Measurements from ENCODE around the gene ZNF502. TPM values are rescaled to one million over a fixed set of nuclear protein-coding genes. Genes with fewer than 3 reads are reported as not detected.

The ZNF502 gene
- total RNA-seq, 1 experiment from 2014 or later, result 3.6 TPM

DNA sequence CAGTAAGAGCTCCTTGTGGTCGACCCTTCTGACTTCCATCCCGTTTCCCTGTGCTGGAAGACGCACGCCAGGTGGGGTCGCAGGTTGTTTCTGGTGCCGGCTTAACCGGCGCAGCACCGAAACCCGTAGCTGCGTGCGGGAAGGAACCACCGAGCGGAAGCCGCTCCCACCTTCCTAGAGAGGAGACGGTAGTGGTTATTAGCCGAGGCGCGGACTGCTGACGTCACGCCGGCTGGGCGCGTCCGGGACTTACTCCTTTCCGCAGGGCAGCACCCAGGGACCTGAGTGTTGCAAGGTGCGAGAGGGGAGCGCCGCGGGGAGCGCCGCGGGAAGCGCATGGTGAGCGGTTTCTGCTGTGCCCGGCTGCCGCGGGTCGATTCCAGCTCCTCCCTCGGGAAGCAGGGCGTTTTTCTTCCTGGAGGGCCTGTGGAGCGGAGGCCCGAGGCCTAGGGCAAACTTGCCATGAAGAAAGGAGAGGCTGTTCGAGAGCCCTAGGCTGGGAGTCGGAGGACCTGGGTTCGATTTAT is 17.0 kb downstream of the ZNF502 start, which contains the start of gene ZNF501 (continued):
- TF ChIP-seq, protein P1, sequence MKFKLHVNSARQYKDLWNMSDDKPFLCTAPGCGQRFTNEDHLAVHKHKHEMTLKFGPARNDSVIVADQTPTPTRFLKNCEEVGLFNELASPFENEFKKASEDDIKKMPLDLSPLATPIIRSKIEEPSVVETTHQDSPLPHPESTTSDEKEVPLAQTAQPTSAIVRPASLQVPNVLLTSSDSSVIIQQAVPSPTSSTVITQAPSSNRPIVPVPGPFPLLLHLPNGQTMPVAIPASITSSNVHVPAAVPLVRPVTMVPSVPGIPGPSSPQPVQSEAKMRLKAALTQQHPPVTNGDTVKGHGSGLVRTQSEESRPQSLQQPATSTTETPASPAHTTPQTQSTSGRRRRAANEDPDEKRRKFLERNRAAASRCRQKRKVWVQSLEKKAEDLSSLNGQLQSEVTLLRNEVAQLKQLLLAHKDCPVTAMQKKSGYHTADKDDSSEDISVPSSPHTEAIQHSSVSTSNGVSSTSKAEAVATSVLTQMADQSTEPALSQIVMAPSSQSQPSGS (CRISPR knock-in tag; IDR thresholded peaks at IDR 0.05; ENCODE audit: borderline replicate concordance, low read depth), result no peak; the same call in 1 of the 2 replicates
- TF ChIP-seq SMAD4 (CRISPR knock-in tag; IDR thresholded peaks at IDR 0.05) (peak; percentile 73), MYBL2 (CRISPR knock-in tag; IDR thresholded peaks at IDR 0.05) (peak; percentile 90), GABPB1 (CRISPR knock-in tag; IDR thresholded peaks at IDR 0.05) (peak; percentile 84), RELA (CRISPR knock-in tag; IDR thresholded peaks at IDR 0.05; ENCODE audit: borderline replicate concordance) (0 out of 2 replicates have a peak, but pooled peaks have one; percentile 23), ATF1 (CRISPR knock-in tag; IDR thresholded peaks at IDR 0.05) (peak; percentile 94), ZBTB21 (CRISPR knock-in tag; IDR thresholded peaks at IDR 0.05; ENCODE audit: borderline replicate concordance) (no peak), JAZF1 (CRISPR knock-in tag; IDR thresholded peaks at IDR 0.05) (no peak), ZNF219 (CRISPR knock-in tag; IDR thresholded peaks at IDR 0.05; ENCODE audit: borderline replicate concordance) (no peak), CREM (CRISPR knock-in tag; IDR thresholded peaks at IDR 0.05) (peak; percentile 99), ZNF263 (CRISPR knock-in tag; IDR thresholded peaks at IDR 0.05; ENCODE audit: low read depth) (no peak), RORB (CRISPR knock-in tag; IDR thresholded peaks at IDR 0.05) (no peak), OVOL2 (CRISPR knock-in tag; IDR thresholded peaks at IDR 0.05; ENCODE audit: borderline replicate concordance) (no peak), ZNF396 (CRISPR knock-in tag; IDR thresholded peaks at IDR 0.05; ENCODE audit: borderline replicate concordance) (no peak), NR3C1 (CRISPR knock-in tag; conservative IDR thresholded peaks at IDR 0.05; ENCODE audit: low read depth) (no peak), ZNF232 (CRISPR knock-in tag; IDR thresholded peaks at IDR 0.05) (no peak), CBFB (CRISPR knock-in tag; IDR thresholded peaks at IDR 0.05; ENCODE audit: low read depth) (peak; percentile 34; the same call in 1 of the 2 replicates), NFE2L1 (CRISPR knock-in tag; IDR thresholded peaks at IDR 0.05) (peak; percentile 60; the same call in 1 of the 2 replicates), MXD4 (CRISPR knock-in tag; IDR thresholded peaks at IDR 0.05; ENCODE audit: borderline replicate concordance) (no peak), NR2C2 (CRISPR knock-in tag; IDR thresholded peaks at IDR 0.05) (no peak), NR1H2 (CRISPR knock-in tag; IDR thresholded peaks at IDR 0.05) (no peak), NFATC4 (CRISPR knock-in tag; IDR thresholded peaks at IDR 0.05) (no peak), ZNF423 (CRISPR knock-in tag; IDR thresholded peaks at IDR 0.05) (peak; percentile 95), ZNF138 (CRISPR knock-in tag; conservative IDR thresholded peaks at IDR 0.05) (no peak), HMGA2 (CRISPR knock-in tag; IDR thresholded peaks at IDR 0.05) (no peak), NFYB (CRISPR knock-in tag; conservative IDR thresholded peaks at IDR 0.05; ENCODE audit: low read depth) (peak; percentile 43; the same call in 1 of the 2 replicates), FOXK1 (CRISPR knock-in tag; IDR thresholded peaks at IDR 0.05) (peak; percentile 95), ZNF121 (CRISPR knock-in tag; IDR thresholded peaks at IDR 0.05) (no peak), CREB1 (CRISPR knock-in tag; IDR thresholded peaks at IDR 0.05) (peak; percentile 87; the same call in 1 of the 2 replicates)
- TF ChIP-seq, protein P2, sequence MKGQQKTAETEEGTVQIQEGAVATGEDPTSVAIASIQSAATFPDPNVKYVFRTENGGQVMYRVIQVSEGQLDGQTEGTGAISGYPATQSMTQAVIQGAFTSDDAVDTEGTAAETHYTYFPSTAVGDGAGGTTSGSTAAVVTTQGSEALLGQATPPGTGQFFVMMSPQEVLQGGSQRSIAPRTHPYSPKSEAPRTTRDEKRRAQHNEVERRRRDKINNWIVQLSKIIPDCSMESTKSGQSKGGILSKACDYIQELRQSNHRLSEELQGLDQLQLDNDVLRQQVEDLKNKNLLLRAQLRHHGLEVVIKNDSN (CRISPR knock-in tag; IDR thresholded peaks at IDR 0.05), result peak; percentile 27; the same call in 1 of the 2 replicates
- TF ChIP-seq, protein P3, sequence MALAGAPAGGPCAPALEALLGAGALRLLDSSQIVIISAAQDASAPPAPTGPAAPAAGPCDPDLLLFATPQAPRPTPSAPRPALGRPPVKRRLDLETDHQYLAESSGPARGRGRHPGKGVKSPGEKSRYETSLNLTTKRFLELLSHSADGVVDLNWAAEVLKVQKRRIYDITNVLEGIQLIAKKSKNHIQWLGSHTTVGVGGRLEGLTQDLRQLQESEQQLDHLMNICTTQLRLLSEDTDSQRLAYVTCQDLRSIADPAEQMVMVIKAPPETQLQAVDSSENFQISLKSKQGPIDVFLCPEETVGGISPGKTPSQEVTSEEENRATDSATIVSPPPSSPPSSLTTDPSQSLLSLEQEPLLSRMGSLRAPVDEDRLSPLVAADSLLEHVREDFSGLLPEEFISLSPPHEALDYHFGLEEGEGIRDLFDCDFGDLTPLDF (CRISPR knock-in tag; IDR thresholded peaks at IDR 0.05), result no peak
- TF ChIP-seq, protein P4, sequence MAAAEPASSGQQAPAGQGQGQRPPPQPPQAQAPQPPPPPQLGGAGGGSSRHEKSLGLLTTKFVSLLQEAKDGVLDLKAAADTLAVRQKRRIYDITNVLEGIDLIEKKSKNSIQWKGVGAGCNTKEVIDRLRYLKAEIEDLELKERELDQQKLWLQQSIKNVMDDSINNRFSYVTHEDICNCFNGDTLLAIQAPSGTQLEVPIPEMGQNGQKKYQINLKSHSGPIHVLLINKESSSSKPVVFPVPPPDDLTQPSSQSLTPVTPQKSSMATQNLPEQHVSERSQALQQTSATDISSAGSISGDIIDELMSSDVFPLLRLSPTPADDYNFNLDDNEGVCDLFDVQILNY (CRISPR knock-in tag; IDR thresholded peaks at IDR 0.05), result peak; percentile 68; the same call in 1 of the 2 replicates
- TF ChIP-seq, protein P5, sequence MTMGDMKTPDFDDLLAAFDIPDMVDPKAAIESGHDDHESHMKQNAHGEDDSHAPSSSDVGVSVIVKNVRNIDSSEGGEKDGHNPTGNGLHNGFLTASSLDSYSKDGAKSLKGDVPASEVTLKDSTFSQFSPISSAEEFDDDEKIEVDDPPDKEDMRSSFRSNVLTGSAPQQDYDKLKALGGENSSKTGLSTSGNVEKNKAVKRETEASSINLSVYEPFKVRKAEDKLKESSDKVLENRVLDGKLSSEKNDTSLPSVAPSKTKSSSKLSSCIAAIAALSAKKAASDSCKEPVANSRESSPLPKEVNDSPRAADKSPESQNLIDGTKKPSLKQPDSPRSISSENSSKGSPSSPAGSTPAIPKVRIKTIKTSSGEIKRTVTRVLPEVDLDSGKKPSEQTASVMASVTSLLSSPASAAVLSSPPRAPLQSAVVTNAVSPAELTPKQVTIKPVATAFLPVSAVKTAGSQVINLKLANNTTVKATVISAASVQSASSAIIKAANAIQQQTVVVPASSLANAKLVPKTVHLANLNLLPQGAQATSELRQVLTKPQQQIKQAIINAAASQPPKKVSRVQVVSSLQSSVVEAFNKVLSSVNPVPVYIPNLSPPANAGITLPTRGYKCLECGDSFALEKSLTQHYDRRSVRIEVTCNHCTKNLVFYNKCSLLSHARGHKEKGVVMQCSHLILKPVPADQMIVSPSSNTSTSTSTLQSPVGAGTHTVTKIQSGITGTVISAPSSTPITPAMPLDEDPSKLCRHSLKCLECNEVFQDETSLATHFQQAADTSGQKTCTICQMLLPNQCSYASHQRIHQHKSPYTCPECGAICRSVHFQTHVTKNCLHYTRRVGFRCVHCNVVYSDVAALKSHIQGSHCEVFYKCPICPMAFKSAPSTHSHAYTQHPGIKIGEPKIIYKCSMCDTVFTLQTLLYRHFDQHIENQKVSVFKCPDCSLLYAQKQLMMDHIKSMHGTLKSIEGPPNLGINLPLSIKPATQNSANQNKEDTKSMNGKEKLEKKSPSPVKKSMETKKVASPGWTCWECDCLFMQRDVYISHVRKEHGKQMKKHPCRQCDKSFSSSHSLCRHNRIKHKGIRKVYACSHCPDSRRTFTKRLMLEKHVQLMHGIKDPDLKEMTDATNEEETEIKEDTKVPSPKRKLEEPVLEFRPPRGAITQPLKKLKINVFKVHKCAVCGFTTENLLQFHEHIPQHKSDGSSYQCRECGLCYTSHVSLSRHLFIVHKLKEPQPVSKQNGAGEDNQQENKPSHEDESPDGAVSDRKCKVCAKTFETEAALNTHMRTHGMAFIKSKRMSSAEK (CRISPR knock-in tag; IDR thresholded peaks at IDR 0.05; ENCODE audit: borderline replicate concordance), result no peak
- TF ChIP-seq, protein P6, sequence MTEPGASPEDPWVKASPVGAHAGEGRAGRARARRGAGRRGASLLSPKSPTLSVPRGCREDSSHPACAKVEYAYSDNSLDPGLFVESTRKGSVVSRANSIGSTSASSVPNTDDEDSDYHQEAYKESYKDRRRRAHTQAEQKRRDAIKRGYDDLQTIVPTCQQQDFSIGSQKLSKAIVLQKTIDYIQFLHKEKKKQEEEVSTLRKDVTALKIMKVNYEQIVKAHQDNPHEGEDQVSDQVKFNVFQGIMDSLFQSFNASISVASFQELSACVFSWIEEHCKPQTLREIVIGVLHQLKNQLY (CRISPR knock-in tag; IDR thresholded peaks at IDR 0.05), result no peak

Measured in WTC11 (cell line).